ENCODE data around the gene RNF207. TPM values are rescaled to one million over a fixed set of nuclear protein-coding genes. Genes with fewer than 3 reads are reported as not detected.

RNF207 gene
- total RNA-seq, 2 donors from 2014 or later, result 28.9 to 53.0 TPM

DNA sequence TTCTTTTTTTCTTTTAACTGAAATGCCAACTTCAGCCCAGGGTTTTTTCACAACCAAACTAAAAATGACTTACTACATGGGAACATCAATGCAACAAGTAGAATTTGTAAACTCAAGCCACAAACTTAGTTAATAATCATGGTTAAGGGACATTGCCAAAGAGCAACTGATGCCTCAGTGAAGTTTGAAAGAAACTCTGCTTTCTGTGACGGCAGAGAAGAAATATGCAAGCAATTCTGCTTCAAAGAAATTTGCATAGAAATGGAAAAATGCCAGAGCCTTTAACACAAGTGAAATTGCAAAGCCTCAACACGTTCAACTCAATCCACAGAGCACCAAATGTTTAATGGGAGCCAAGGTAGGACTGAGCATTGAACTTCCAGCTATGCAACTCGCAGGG, 20.8 kb upstream of the RNF207 start:
- Histone ChIP-seq H3K36me3 (peaks cover 35% of the 10 kb centered on the region), H3K9me3 (no peaks in the 10 kb centered on the region), H3K4me1 (peaks cover 0 to 11% of the 10 kb centered on the region in 2 donors), H3K27ac (no peak overlapping the region), H3K4me3 (no peak overlapping the region), H3K27me3 (no peaks in the 10 kb centered on the region)
- no peak for DNase-seq (ENCODE audit: low spot score)
- no peak for TF ChIP-seq CTCF (IDR thresholded peaks at IDR 0.05)

- H3K4me3 ChIP-seq, result no peak overlapping the region
- H3K4me1 ChIP-seq, result peaks cover 0 to 4% of the 10 kb centered on the region in 2 donors
- peak in 1 of 2 donors; percentile 51 for TF ChIP-seq CTCF (IDR thresholded peaks at IDR 0.05)
- H3K27ac ChIP-seq, result no peak overlapping the region
- H3K36me3 ChIP-seq, result peaks cover 41% of the 10 kb centered on the region
- no peaks in the 10 kb centered on the region for H3K27me3 ChIP-seq
- H3K9me3 ChIP-seq, result no peaks in the 10 kb centered on the region
- no peak for DNase-seq (ENCODE audit: low spot score)
Measured at GRCh38 chr1:6185635-6186382, 20.1 kb upstream of the RNF207 start.

DNA sequence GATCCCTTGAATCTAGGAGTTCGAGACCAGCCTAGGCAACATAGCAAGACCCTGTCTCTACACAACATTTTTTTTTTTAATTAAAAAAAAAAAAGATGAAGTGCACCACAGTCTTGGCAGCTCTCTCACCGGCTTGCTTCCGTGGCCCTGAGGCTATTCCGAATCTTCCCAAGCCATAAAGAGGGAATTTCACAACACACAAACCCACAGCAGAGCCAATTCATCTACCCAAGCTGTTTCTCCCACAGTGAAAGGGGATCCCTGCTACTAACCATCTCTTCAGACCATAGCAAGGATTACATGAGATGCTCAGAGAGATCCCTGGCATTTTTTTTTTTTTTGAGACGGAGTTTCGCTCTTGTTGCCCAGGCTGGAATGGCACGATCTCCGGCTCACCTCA, 17.5 kb upstream of the RNF207 start:
- H3K27ac ChIP-seq, result no peak overlapping the region
- H3K4me3 ChIP-seq, result no peak overlapping the region
- H3K36me3 ChIP-seq, result peaks cover 64% of the 10 kb centered on the region
- no peak for TF ChIP-seq CTCF (IDR thresholded peaks at IDR 0.05)
- no peaks in the 10 kb centered on the region for H3K9me3 ChIP-seq
- no peak for DNase-seq (ENCODE audit: low spot score)
- H3K4me1 ChIP-seq, result no peaks in the 10 kb centered on the region
- H3K27me3 ChIP-seq, result no peaks in the 10 kb centered on the region

- DNase-seq (ENCODE audit: low spot score), result no peak
- no peaks in the 10 kb centered on the region for H3K27me3 ChIP-seq
- no peak overlapping the region for H3K27ac ChIP-seq
- H3K9me3 ChIP-seq, result no peaks in the 10 kb centered on the region
- no peaks in the 10 kb centered on the region for H3K4me1 ChIP-seq
- no peak overlapping the region for H3K4me3 ChIP-seq
- TF ChIP-seq CTCF (IDR thresholded peaks at IDR 0.05), result no peak
- H3K36me3 ChIP-seq, result peaks cover 83% of the 10 kb centered on the region
Measured at GRCh38 chr1:6191968-6192367, 14.0 kb upstream of the RNF207 start.

DNA sequence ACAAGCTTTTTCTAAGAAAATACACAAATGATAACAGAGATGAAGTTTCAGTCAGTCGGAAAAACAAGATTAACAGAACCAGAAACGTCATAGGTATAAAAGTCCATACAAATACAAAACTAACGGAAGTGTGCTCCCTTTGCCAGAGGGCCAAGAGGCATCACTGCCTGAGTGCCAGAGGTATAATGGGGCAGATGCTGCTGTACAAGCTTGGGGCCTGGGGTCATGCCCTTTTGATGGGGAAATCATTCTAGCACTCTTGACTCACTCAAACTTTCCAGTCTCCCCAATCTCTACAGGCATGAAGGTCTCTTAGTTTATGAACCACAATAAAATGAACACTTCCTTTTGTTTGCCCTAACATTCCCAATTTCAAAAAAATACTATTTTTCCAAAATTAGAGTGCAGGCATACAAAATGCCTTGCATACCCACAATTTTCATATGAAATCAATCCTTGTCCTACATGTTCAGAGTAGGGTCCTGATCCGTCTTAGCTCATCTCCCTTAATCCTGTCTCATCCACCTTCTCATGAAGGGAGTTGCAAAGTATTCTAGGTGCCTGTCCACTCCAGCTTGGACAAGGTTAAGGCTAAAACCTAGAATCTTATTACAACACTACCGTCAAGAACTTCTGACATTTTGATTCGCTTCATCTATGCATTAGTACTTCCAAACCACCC, 8.0 kb upstream of the RNF207 start:
- no peaks in the 10 kb centered on the region for H3K9me3 ChIP-seq
- H3K27ac ChIP-seq, result no peak overlapping the region
- no peaks in the 10 kb centered on the region for H3K27me3 ChIP-seq
- peaks cover 40% of the 10 kb centered on the region for H3K36me3 ChIP-seq
- no peak for TF ChIP-seq CTCF (IDR thresholded peaks at IDR 0.05)
- H3K4me3 ChIP-seq, result peak overlapping the region; percentile 96 to 98
- H3K4me1 ChIP-seq, result peaks cover 0 to 25% of the 10 kb centered on the region in 2 donors
- no peak for DNase-seq (ENCODE audit: low spot score)
